Mesendoderm (in vitro differentiated cells): ENCODE data around the gene LY86.

Experiments
- DNase-seq: peaks from one replicate; pipeline ENCODE4 v3.0.0; 2013
- H2AK5ac ChIP-seq: 2 replicates; pipeline ENCODE4 v1.6.1; 2013; ENCODE audit warnings: low read length, inconsistent platforms
- H2BK120ac ChIP-seq: 2 replicates; pipeline ENCODE4 v1.6.1; 2013; ENCODE audit warnings: low read depth, mild to moderate bottlenecking, low read length, moderate library complexity, mixed read lengths
- H2BK15ac ChIP-seq: replicated peaks from 2 replicates; pipeline ENCODE4 v1.6.1; 2013; ENCODE audit warnings: low read depth, mild to moderate bottlenecking, moderate library complexity
- H2BK5ac ChIP-seq: 2 replicates; pipeline ENCODE4 v1.6.1; 2013; ENCODE audit warnings: low read length, inconsistent platforms
- H3K18ac ChIP-seq: 2 replicates; pipeline ENCODE4 v1.6.1; 2013; ENCODE audit warnings: mild to moderate bottlenecking, low read length, mixed read lengths
- H3K23ac ChIP-seq: one replicate; pipeline ENCODE4 v1.6.1; 2013; ENCODE audit warnings: low read length
- H3K27ac ChIP-seq: 2 replicates; pipeline ENCODE4 v1.5.1; 2013; ENCODE audit warnings: low read depth, mild to moderate bottlenecking, inconsistent platforms, low read length, moderate library complexity
- H3K27me3 ChIP-seq: 2 replicates; pipeline ENCODE4 v1.6.1; 2013; ENCODE audit warnings: low read length, control low read depth, mild to moderate bottlenecking, inconsistent platforms; ENCODE audit not compliant: insufficient read depth, poor library complexity
- H3K36me3 ChIP-seq: 2 replicates; pipeline ENCODE4 v1.6.1; 2013; ENCODE audit warnings: low read length, inconsistent platforms; ENCODE audit not compliant: control insufficient read depth, insufficient read depth
- H3K4ac ChIP-seq: one replicate; pipeline ENCODE4 v1.6.1; 2013; ENCODE audit warnings: low read depth, mild to moderate bottlenecking, low read length, moderate library complexity
- H3K4me1 ChIP-seq: 2 replicates; pipeline ENCODE4 v1.6.1; 2013; ENCODE audit warnings: low read depth, low read length, inconsistent platforms; ENCODE audit not compliant: control insufficient read depth
- H3K4me2 ChIP-seq: 2 replicates; pipeline ENCODE4 v1.6.1; 2013; ENCODE audit warnings: low read length
- H3K4me3 ChIP-seq: 2 replicates; pipeline ENCODE4 v1.5.1; 2013; ENCODE audit warnings: mild to moderate bottlenecking, low read length
- H3K56ac ChIP-seq: one replicate; pipeline ENCODE4 v1.6.1; 2013; ENCODE audit warnings: low read length
- H3K79me1 ChIP-seq: 2 replicates; pipeline ENCODE4 v1.6.1; 2013; ENCODE audit warnings: low read length, inconsistent platforms
- H3K79me2 ChIP-seq: 2 replicates; pipeline ENCODE4 v1.6.1; 2013; ENCODE audit warnings: mild to moderate bottlenecking, low read length; ENCODE audit not compliant: control insufficient read depth, insufficient read depth
- H3K9ac ChIP-seq: 2 replicates; pipeline ENCODE4 v1.6.1; 2013; ENCODE audit warnings: low read length, inconsistent platforms
- H4K5ac ChIP-seq: one replicate; pipeline ENCODE4 v1.6.1; 2013; ENCODE audit warnings: low read length
- H4K8ac ChIP-seq: one replicate; pipeline ENCODE4 v1.6.1; 2013; ENCODE audit warnings: low read depth, mild to moderate bottlenecking, control low read depth, low read length, moderate library complexity
- WGBS: extraction: QIAGEN DNeasy Blood & Tissue Kit; methylation state at CpG from one replicate; pipeline ENCODE4 v1.1.7; 2013; ENCODE audit warnings: low lambda C conversion rate, missing lambda C conversion rate; ENCODE audit not compliant: insufficient coverage; ENCODE audit errors: extremely low coverage; 5-methylcytosine and 5-hydroxymethylcytosine counted together

The LY86 gene

DNA sequence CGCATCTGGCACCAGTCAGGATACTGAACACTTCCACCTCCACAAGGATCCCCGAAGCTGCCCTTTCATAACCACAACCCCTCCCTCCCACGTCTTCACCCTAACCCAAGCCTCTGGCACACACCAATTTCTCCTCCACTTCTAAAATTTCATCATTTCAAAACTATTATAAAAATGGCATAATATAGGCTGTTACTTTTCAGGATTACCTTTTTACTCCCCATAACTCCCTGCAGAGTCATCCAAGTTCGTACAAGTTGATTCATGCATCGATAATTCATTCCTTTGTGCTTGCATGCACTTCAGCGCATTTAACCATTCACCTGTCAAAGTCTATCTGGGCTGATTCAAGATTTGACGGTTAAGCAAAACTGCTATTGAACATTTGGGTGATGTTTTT, 30.6 kb upstream of the LY86 start:
- no peak overlapping the region for H4K8ac ChIP-seq
- no peaks in the 10 kb centered on the region for H3K79me1 ChIP-seq
- no peaks in the 10 kb centered on the region for H3K79me2 ChIP-seq
- no peak overlapping the region for H2BK15ac ChIP-seq
- no peak overlapping the region for H2AK5ac ChIP-seq
- no peak overlapping the region for H3K56ac ChIP-seq
- DNase-seq, result no peak
- no peak overlapping the region for H2BK5ac ChIP-seq
- no peaks in the 10 kb centered on the region for H3K27me3 ChIP-seq
- no peak overlapping the region for H2BK120ac ChIP-seq
- H3K18ac ChIP-seq, result no peak overlapping the region
- 100% methylated on average over 1 of the region's 7 CpGs for WGBS
- no peak overlapping the region for H3K4me3 ChIP-seq
- no peak overlapping the region for H3K27ac ChIP-seq
- no peak overlapping the region for H4K5ac ChIP-seq
- H3K4me1 ChIP-seq, result peaks cover 2% of the 10 kb centered on the region
- no peak overlapping the region for H3K23ac ChIP-seq
- H3K36me3 ChIP-seq, result no peaks in the 10 kb centered on the region
- H3K9ac ChIP-seq, result no peak overlapping the region
- H3K4me2 ChIP-seq, result no peak overlapping the region
- H3K4ac ChIP-seq, result no peak overlapping the region

GRCh38 chr6:6559994-6560570, 28.4 kb upstream of the LY86 start:
- no CpG with 5 or more reads among the region's 6 CpGs for WGBS
- Histone ChIP-seq H3K9ac (no peak overlapping the region), H3K79me1 (no peaks in the 10 kb centered on the region), H3K4me1 (peaks cover 2% of the 10 kb centered on the region), H3K4ac (no peak overlapping the region), H4K8ac (no peak overlapping the region), H4K5ac (no peak overlapping the region), H2BK120ac (no peak overlapping the region), H2BK15ac (no peak overlapping the region), H3K56ac (no peak overlapping the region), H3K4me2 (no peak overlapping the region), H2BK5ac (no peak overlapping the region), H2AK5ac (no peak overlapping the region), H3K4me3 (no peak overlapping the region), H3K36me3 (no peaks in the 10 kb centered on the region), H3K23ac (no peak overlapping the region), H3K18ac (no peak overlapping the region), H3K27me3 (no peaks in the 10 kb centered on the region), H3K79me2 (no peaks in the 10 kb centered on the region), H3K27ac (no peak overlapping the region)
- DNase-seq, result peak; percentile 57

GRCh38 chr6:6560909-6561308, 27.6 kb upstream of the LY86 start:
- H4K8ac ChIP-seq, result no peak overlapping the region
- H2AK5ac ChIP-seq, result no peak overlapping the region
- H3K18ac ChIP-seq, result no peak overlapping the region
- H3K9ac ChIP-seq, result no peak overlapping the region
- peak; percentile 21 for DNase-seq
- H3K79me1 ChIP-seq, result no peaks in the 10 kb centered on the region
- no peak overlapping the region for H2BK120ac ChIP-seq
- H2BK5ac ChIP-seq, result no peak overlapping the region
- no peaks in the 10 kb centered on the region for H3K27me3 ChIP-seq
- H3K36me3 ChIP-seq, result no peaks in the 10 kb centered on the region
- no CpG with 5 or more reads among the region's 3 CpGs for WGBS
- H2BK15ac ChIP-seq, result no peak overlapping the region
- no peak overlapping the region for H3K4ac ChIP-seq
- no peak overlapping the region for H4K5ac ChIP-seq
- peaks cover 2% of the 10 kb centered on the region for H3K4me1 ChIP-seq
- H3K56ac ChIP-seq, result no peak overlapping the region
- H3K4me2 ChIP-seq, result no peak overlapping the region
- H3K23ac ChIP-seq, result no peak overlapping the region
- H3K79me2 ChIP-seq, result no peaks in the 10 kb centered on the region
- no peak overlapping the region for H3K4me3 ChIP-seq
- H3K27ac ChIP-seq, result no peak overlapping the region

- Histone ChIP-seq H3K4me3 (no peak overlapping the region), H3K23ac (no peak overlapping the region), H3K4me1 (peaks cover 2% of the 10 kb centered on the region), H4K5ac (no peak overlapping the region), H3K56ac (no peak overlapping the region), H2BK5ac (no peak overlapping the region), H4K8ac (no peak overlapping the region), H3K27me3 (no peaks in the 10 kb centered on the region), H3K79me2 (no peaks in the 10 kb centered on the region), H2BK15ac (no peak overlapping the region), H3K9ac (no peak overlapping the region), H3K27ac (no peak overlapping the region), H2BK120ac (no peak overlapping the region), H3K4me2 (no peak overlapping the region), H2AK5ac (no peak overlapping the region), H3K18ac (no peak overlapping the region), H3K36me3 (no peaks in the 10 kb centered on the region), H3K4ac (no peak overlapping the region), H3K79me1 (no peaks in the 10 kb centered on the region)
- WGBS, result no CpG with 5 or more reads among the region's 5 CpGs
- DNase-seq, result no peak
Measured at GRCh38 chr6:6564154-6564553, 24.4 kb upstream of the LY86 start.

DNA sequence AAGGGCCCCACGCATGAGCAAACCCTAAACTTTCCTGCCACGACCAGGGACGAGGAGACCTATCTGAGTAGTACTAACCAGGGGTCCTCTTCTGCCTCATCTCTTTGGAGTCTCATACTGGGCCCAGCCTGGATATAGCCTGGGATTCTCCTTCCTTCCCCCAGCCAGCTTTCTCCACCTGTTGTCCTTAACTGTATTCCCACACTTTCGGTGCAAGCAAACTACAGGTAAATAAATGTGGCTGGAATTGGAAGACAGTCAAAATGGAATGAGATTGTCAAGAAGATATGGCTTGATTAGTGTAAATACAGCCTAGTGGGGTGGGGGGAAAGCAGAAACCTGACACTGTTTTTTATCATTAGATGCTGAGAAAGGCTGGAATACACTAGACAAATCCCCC, 23.5 kb upstream of the LY86 start:
- H3K56ac ChIP-seq, result no peak overlapping the region
- H3K4me1 ChIP-seq, result peaks cover 2% of the 10 kb centered on the region
- no peaks in the 10 kb centered on the region for H3K27me3 ChIP-seq
- H3K27ac ChIP-seq, result no peak overlapping the region
- no peaks in the 10 kb centered on the region for H3K36me3 ChIP-seq
- no peak overlapping the region for H3K23ac ChIP-seq
- H2BK15ac ChIP-seq, result no peak overlapping the region
- no CpG with 5 or more reads among the region's 4 CpGs for WGBS
- no peak for DNase-seq
- H2BK120ac ChIP-seq, result no peak overlapping the region
- H3K79me2 ChIP-seq, result no peaks in the 10 kb centered on the region
- no peak overlapping the region for H3K18ac ChIP-seq
- no peak overlapping the region for H4K8ac ChIP-seq
- H3K4ac ChIP-seq, result no peak overlapping the region
- no peak overlapping the region for H4K5ac ChIP-seq
- H3K4me2 ChIP-seq, result no peak overlapping the region
- no peak overlapping the region for H2BK5ac ChIP-seq
- H2AK5ac ChIP-seq, result no peak overlapping the region
- no peak overlapping the region for H3K9ac ChIP-seq
- H3K4me3 ChIP-seq, result no peak overlapping the region
- H3K79me1 ChIP-seq, result no peaks in the 10 kb centered on the region

- Histone ChIP-seq H2BK5ac (no peak overlapping the region), H3K56ac (no peak overlapping the region), H3K79me2 (no peaks in the 10 kb centered on the region), H3K27me3 (no peaks in the 10 kb centered on the region), H3K4ac (no peak overlapping the region), H2AK5ac (no peak overlapping the region), H4K8ac (no peak overlapping the region), H3K27ac (no peak overlapping the region), H3K4me3 (no peak overlapping the region), H3K36me3 (no peaks in the 10 kb centered on the region), H2BK15ac (no peak overlapping the region), H3K4me1 (no peaks in the 10 kb centered on the region), H4K5ac (no peak overlapping the region), H3K79me1 (no peaks in the 10 kb centered on the region), H3K9ac (no peak overlapping the region), H3K23ac (no peak overlapping the region), H2BK120ac (no peak overlapping the region), H3K4me2 (no peak overlapping the region), H3K18ac (no peak overlapping the region)
- no peak for DNase-seq
- no CpG with 5 or more reads among the region's 3 CpGs for WGBS
Measured at GRCh38 chr6:6565488-6565887, 23.0 kb upstream of the LY86 start.
